ENCODE measurements around the gene REEP3.

DNA sequence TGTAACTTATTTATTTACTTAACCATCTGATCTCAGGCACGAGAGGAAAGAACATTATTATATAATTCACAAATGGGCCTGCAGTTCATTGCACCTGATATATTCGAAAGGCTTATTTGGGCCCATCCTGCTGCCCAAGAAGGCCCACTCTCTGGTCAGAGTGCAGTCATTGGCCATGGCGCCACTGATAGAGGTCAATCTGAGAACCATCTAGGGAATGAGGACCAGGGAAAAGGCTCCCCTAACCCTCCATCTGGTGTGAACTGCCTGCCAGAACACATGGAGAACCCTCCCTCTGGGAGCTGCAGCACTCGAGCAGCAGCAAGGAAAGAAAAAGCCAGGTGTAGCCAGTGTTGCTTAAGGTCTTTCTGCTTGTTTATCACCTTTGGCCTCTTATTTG, 136.6 kb downstream of the REEP3 start:
- TF ChIP-seq, protein P1, sequence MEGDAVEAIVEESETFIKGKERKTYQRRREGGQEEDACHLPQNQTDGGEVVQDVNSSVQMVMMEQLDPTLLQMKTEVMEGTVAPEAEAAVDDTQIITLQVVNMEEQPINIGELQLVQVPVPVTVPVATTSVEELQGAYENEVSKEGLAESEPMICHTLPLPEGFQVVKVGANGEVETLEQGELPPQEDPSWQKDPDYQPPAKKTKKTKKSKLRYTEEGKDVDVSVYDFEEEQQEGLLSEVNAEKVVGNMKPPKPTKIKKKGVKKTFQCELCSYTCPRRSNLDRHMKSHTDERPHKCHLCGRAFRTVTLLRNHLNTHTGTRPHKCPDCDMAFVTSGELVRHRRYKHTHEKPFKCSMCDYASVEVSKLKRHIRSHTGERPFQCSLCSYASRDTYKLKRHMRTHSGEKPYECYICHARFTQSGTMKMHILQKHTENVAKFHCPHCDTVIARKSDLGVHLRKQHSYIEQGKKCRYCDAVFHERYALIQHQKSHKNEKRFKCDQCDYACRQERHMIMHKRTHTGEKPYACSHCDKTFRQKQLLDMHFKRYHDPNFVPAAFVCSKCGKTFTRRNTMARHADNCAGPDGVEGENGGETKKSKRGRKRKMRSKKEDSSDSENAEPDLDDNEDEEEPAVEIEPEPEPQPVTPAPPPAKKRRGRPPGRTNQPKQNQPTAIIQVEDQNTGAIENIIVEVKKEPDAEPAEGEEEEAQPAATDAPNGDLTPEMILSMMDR (IDR thresholded peaks at IDR 0.05) = no peak
- no peak for TF ChIP-seq EZH2 (IDR thresholded peaks at IDR 0.05; ENCODE audit: borderline replicate concordance, insufficient read depth, low read depth, low read length, poor library complexity, severe bottlenecking)

Data from B cell (primary cell).